Neuronal stem cell (in vitro differentiated cells): ENCODE data around the gene LIN28B.
A peak's percentile ranks its signal among the peaks of the same experiment; 100 is the strongest.
"Not testable (repeated sequence)": the region's sequence is repeated elsewhere in the genome, so short reads cannot be mapped to it uniquely, and the experiment has no call there.

Experiments used
- DNase-seq: peaks from one replicate; pipeline ENCODE4 v3.0.0-alpha.2; 2013; ENCODE audit warnings: low spot score
- H2AFZ ChIP-seq: one replicate; pipeline ENCODE4 v1.6.1; 2013; ENCODE audit warnings: mild to moderate bottlenecking, low read length, inconsistent platforms
- H2AK5ac ChIP-seq: 2 replicates; pipeline ENCODE4 v1.6.1; 2013; ENCODE audit warnings: low read depth, mild to moderate bottlenecking, inconsistent platforms, low read length, moderate library complexity, mixed read lengths
- H2BK120ac ChIP-seq: 2 replicates; pipeline ENCODE4 v1.6.1; 2013; ENCODE audit warnings: low read depth, mild to moderate bottlenecking, inconsistent platforms, low read length, moderate library complexity, mixed read lengths
- H2BK12ac ChIP-seq: one replicate; pipeline ENCODE4 v1.6.1; 2013; ENCODE audit warnings: low read length, inconsistent platforms
- H2BK15ac ChIP-seq: 2 replicates; pipeline ENCODE4 v1.6.1; 2013; ENCODE audit warnings: mild to moderate bottlenecking, low read length, inconsistent platforms, mixed read lengths
- H2BK5ac ChIP-seq: one replicate; pipeline ENCODE4 v1.6.1; 2013; ENCODE audit warnings: inconsistent platforms, mild to moderate bottlenecking, low read length, moderate library complexity
- H3K14ac ChIP-seq: one replicate; pipeline ENCODE4 v1.6.1; 2013; ENCODE audit warnings: low read length, inconsistent platforms
- H3K18ac ChIP-seq: 2 replicates; pipeline ENCODE4 v1.6.1; 2013; ENCODE audit warnings: low read length, inconsistent platforms
- H3K23ac ChIP-seq: 2 replicates; pipeline ENCODE4 v1.6.1; 2013; ENCODE audit warnings: low read depth, mild to moderate bottlenecking, mixed read lengths, low read length, inconsistent platforms; ENCODE audit not compliant: poor library complexity
- H3K27ac ChIP-seq: replicated peaks from 3 replicates; pipeline ENCODE4 v1.5.1; 2013; ENCODE audit warnings: low read length, inconsistent platforms
- H3K27me3 ChIP-seq, 3 experiments: 2 replicates each; pipeline ENCODE4 v1.6.1; 2013; ENCODE audit warnings: low read length in 3 of 3, mild to moderate bottlenecking in 2 of 3, inconsistent platforms in 1 of 3, low read depth in 1 of 3, mixed read lengths in 1 of 3, moderate library complexity in 1 of 3; ENCODE audit not compliant: control insufficient read depth in 3 of 3, insufficient read depth in 3 of 3
- H3K36me3 ChIP-seq, 2 donors: replicated peaks in 1 of 2; 2 replicates each; pipeline ENCODE4 v1.6.1; 2013; ENCODE audit warnings: low read length in 2 of 2; ENCODE audit not compliant: control insufficient read depth in 2 of 2, insufficient read depth in 2 of 2
- H3K4ac ChIP-seq: 2 replicates; pipeline ENCODE4 v1.6.1; 2013; ENCODE audit warnings: inconsistent platforms, mild to moderate bottlenecking, low read length, moderate library complexity
- H3K4me1 ChIP-seq, 2 donors: 1 replicate in 1 of 2; 2 replicates in 1 of 2; pipeline ENCODE4 v1.6.1; 2013; ENCODE audit warnings: low read length in 2 of 2, low read depth in 1 of 2; ENCODE audit not compliant: control insufficient read depth in 2 of 2, insufficient read depth in 1 of 2
- H3K4me2 ChIP-seq: one replicate; pipeline ENCODE4 v1.6.1; 2013; ENCODE audit warnings: mild to moderate bottlenecking, low read length, inconsistent platforms; ENCODE audit not compliant: insufficient read depth, poor library complexity, severe bottlenecking
- H3K4me3 ChIP-seq, 2 donors: 2 replicates each; pipeline ENCODE4 v1.5.1; 2013; ENCODE audit warnings: low read length in 2 of 2, mild to moderate bottlenecking in 2 of 2, inconsistent platforms in 1 of 2, moderate library complexity in 1 of 2
- H3K79me1 ChIP-seq: one replicate; pipeline ENCODE4 v1.6.1; 2013; ENCODE audit warnings: low read depth, mild to moderate bottlenecking, inconsistent platforms, low read length, moderate library complexity
- H3K9ac ChIP-seq: one replicate; pipeline ENCODE4 v1.6.1; 2013; ENCODE audit warnings: mild to moderate bottlenecking, low read depth, low read length, inconsistent platforms; ENCODE audit not compliant: poor library complexity
- H3K9me3 ChIP-seq, 2 donors: replicated peaks in 1 of 2; 2 replicates each; pipeline versions ENCODE3 to v1.6.1; 2013; ENCODE audit warnings: low read length in 2 of 2, mild to moderate bottlenecking in 2 of 2, inconsistent platforms in 1 of 2, low read depth in 1 of 2, mixed read lengths in 1 of 2, moderate library complexity in 1 of 2; ENCODE audit not compliant: control insufficient read depth in 2 of 2, insufficient read depth in 1 of 2
- H4K8ac ChIP-seq: one replicate; pipeline ENCODE4 v1.6.1; 2013; ENCODE audit warnings: low read depth, mild to moderate bottlenecking, inconsistent platforms, low read length, moderate library complexity
- H4K91ac ChIP-seq: one replicate; pipeline ENCODE4 v1.6.1; 2013; ENCODE audit warnings: low read length, low read depth, mild to moderate bottlenecking, inconsistent platforms; ENCODE audit not compliant: poor library complexity
- WGBS, 2 donors: extraction: QIAGEN DNeasy Blood & Tissue Kit; methylation state at CpG; one replicate each; pipeline ENCODE4 v1.1.7; 2013; ENCODE audit warnings: missing lambda C conversion rate in 2 of 2, mixed read lengths in 1 of 2; ENCODE audit not compliant: insufficient read length in 2 of 2, insufficient replicate concordance in 1 of 2; ENCODE audit errors: extremely low coverage in 2 of 2; 5-methylcytosine and 5-hydroxymethylcytosine counted together

The LIN28B gene

GRCh38 chr6:105072798-105073199, 115.9 kb downstream of the LIN28B start:
- Histone ChIP-seq H3K23ac (no peak overlapping the region), H3K9ac (no peak overlapping the region), H3K4me1 (peaks cover 5 to 10% of the 10 kb centered on the region in 2 donors), H3K4me3 (no peak overlapping the region), H3K4me2 (no peak overlapping the region), H4K8ac (no peak overlapping the region), H2AK5ac (no peak overlapping the region), H3K27ac (no peak overlapping the region), H2BK120ac (no peak overlapping the region), H2BK12ac (no peak overlapping the region), H3K14ac (no peak overlapping the region), H3K36me3 (peaks cover 0 to 7% of the 10 kb centered on the region in 2 donors), H3K4ac (no peak overlapping the region), H2BK15ac (no peak overlapping the region), H3K79me1 (peaks cover 2% of the 10 kb centered on the region), H2BK5ac (no peak overlapping the region), H3K9me3 (no peaks in the 10 kb centered on the region), H3K27me3 (no peaks in the 10 kb centered on the region), H2AFZ (no peak overlapping the region), H4K91ac (no peak overlapping the region), H3K18ac (no peak overlapping the region)
- no peak for DNase-seq

- Histone ChIP-seq H3K79me1 (peaks cover 6% of the 10 kb centered on the region), H3K4me3 (no peak overlapping the region), H3K27ac (no peak overlapping the region), H2BK15ac (no peak overlapping the region), H4K8ac (no peak overlapping the region), H3K14ac (no peak overlapping the region), H2AFZ (no peak overlapping the region), H3K4me1 (peaks cover 3 to 10% of the 10 kb centered on the region in 2 donors), H3K18ac (no peak overlapping the region), H2BK5ac (no peak overlapping the region), H3K36me3 (peaks cover 9 to 29% of the 10 kb centered on the region in 2 donors), H2BK12ac (no peak overlapping the region), H4K91ac (no peak overlapping the region), H3K4me2 (no peak overlapping the region), H3K23ac (no peak overlapping the region), H2AK5ac (no peak overlapping the region), H3K4ac (no peak overlapping the region), H3K27me3 (peaks cover 0 to 2% (median 0%) of the 10 kb centered on the region in 3 experiments), H3K9ac (no peak overlapping the region), H2BK120ac (no peak overlapping the region), H3K9me3 (peaks cover 0 to 1% of the 10 kb centered on the region in 2 donors)
- DNase-seq, result no peak
Observed at GRCh38 chr6:105075210-105075609, 118.3 kb downstream of the LIN28B start.

GRCh38 chr6:105076418-105076817, 119.5 kb downstream of the LIN28B start:
- not testable (repeated sequence) for H2BK120ac ChIP-seq, H3K4me2 ChIP-seq, H3K27me3 ChIP-seq, H3K4ac ChIP-seq, H3K18ac ChIP-seq, H2AK5ac ChIP-seq, H2BK15ac ChIP-seq, H4K91ac ChIP-seq, H3K14ac ChIP-seq, H3K23ac ChIP-seq, H3K4me1 ChIP-seq, H3K9me3 ChIP-seq, H4K8ac ChIP-seq, H2AFZ ChIP-seq, H2BK5ac ChIP-seq, H3K4me3 ChIP-seq, H3K79me1 ChIP-seq, H3K27ac ChIP-seq, H3K9ac ChIP-seq, H2BK12ac ChIP-seq, DNase-seq
- H3K36me3 ChIP-seq, result peaks cover 10 to 41% of the 10 kb centered on the region in 2 donors
- WGBS, 2 donors, result no CpG with 5 or more reads among the region's 8 CpGs

GRCh38 chr6:105077596-105078385, 120.9 kb downstream of the LIN28B start:
- Histone ChIP-seq H3K79me1 (peaks cover 4% of the 10 kb centered on the region), H3K14ac (no peak overlapping the region), H3K36me3 (peaks cover 12 to 46% of the 10 kb centered on the region in 2 donors), H3K4ac (no peak overlapping the region), H3K9ac (no peak overlapping the region), H3K4me2 (no peak overlapping the region), H3K23ac (no peak overlapping the region), H4K91ac (no peak overlapping the region), H2BK12ac (no peak overlapping the region), H2BK120ac (no peak overlapping the region), H4K8ac (no peak overlapping the region), H3K4me1 (peaks cover 2 to 3% of the 10 kb centered on the region in 2 donors), H3K27me3 (peaks cover 0 to 2% (median 0%) of the 10 kb centered on the region in 3 experiments), H2BK15ac (no peak overlapping the region), H3K27ac (no peak overlapping the region), H3K9me3 (peaks cover 0 to 1% of the 10 kb centered on the region in 2 donors), H3K4me3 (no peak overlapping the region), H2BK5ac (no peak overlapping the region), H3K18ac (no peak overlapping the region), H2AK5ac (no peak overlapping the region), H2AFZ (no peak overlapping the region)
- DNase-seq, result peak; percentile 39
- WGBS, 2 donors, result no CpG with 5 or more reads among the region's 1 CpG
